Loucy (cell line): Measurements from ENCODE around the gene BABAM2.

Experiments used
- H2AFZ ChIP-seq: fragments of 200-600 bp; sonication (generic); 2 replicates; pipeline ENCODE4 v1.6.0; 2016; ENCODE audit warnings: antibody characterized with exemption, mild to moderate bottlenecking, low read length, moderate library complexity
- H3F3A ChIP-seq: fragments of 200-600 bp; 2 replicates; pipeline ENCODE4 v1.6.0; 2016; ENCODE audit warnings: antibody characterized with exemption, low read depth, mild to moderate bottlenecking
- H3K27me3 ChIP-seq: fragments of 200-600 bp; sonication (generic); 2 replicates; pipeline ENCODE4 v1.6.1; 2014; ENCODE audit warnings: low read length, mild to moderate bottlenecking; ENCODE audit not compliant: insufficient read depth, poor library complexity, severe bottlenecking
- H3K36me3 ChIP-seq: fragments of 200-600 bp; sonication (generic); 2 replicates; pipeline ENCODE4 v1.6.1; 2016; ENCODE audit warnings: low read length; ENCODE audit not compliant: insufficient read depth
- H3K4me1 ChIP-seq: fragments of 200-600 bp; sonication (generic); 2 replicates; pipeline ENCODE4 v1.5.1; 2014; ENCODE audit warnings: low read length, mild to moderate bottlenecking; ENCODE audit not compliant: insufficient read depth, poor library complexity, severe bottlenecking
- H3K4me2 ChIP-seq: fragments of 200-600 bp; sonication (generic); 2 replicates; pipeline ENCODE4 v1.6.0; 2014; ENCODE audit warnings: antibody characterized with exemption, low read length, low read depth, mild to moderate bottlenecking; ENCODE audit not compliant: poor library complexity, severe bottlenecking
- H3K4me3 ChIP-seq: fragments of 200-600 bp; sonication (generic); 2 replicates; pipeline ENCODE4 v1.5.1; 2014; ENCODE audit warnings: low read length, mild to moderate bottlenecking, mixed read lengths; ENCODE audit not compliant: poor library complexity, severe bottlenecking
- H3K79me2 ChIP-seq: fragments of 200-600 bp; sonication (generic); 2 replicates; pipeline ENCODE4 v1.6.1; 2014; ENCODE audit warnings: low read length; ENCODE audit not compliant: insufficient read depth
- H3K9ac ChIP-seq: fragments of 200-600 bp; sonication (generic); 2 replicates; pipeline ENCODE4 v1.6.0; 2014; ENCODE audit warnings: mild to moderate bottlenecking, low read depth, low read length, moderate library complexity; ENCODE audit not compliant: poor library complexity, severe bottlenecking
- H3K9me2 ChIP-seq: fragments of 200-600 bp; sonication (generic); replicated peaks from 2 replicates; pipeline ENCODE4 v1.6.1; 2016; ENCODE audit warnings: low read depth, low read length, mixed read lengths
- H3K9me3 ChIP-seq: fragments of 200-600 bp; sonication (generic); 2 replicates; pipeline ENCODE4 v1.6.1; 2014; ENCODE audit warnings: mild to moderate bottlenecking, antibody characterized with exemption, low read length, low read depth; ENCODE audit not compliant: insufficient read depth
- H4K20me1 ChIP-seq: fragments of 200-600 bp; sonication (generic); 2 replicates; pipeline ENCODE4 v1.6.0; 2014; ENCODE audit warnings: antibody characterized with exemption, low read length, mild to moderate bottlenecking; ENCODE audit not compliant: insufficient read depth, poor library complexity, severe bottlenecking
- EZH2phosphoT487 ChIP-seq: fragments of 200-600 bp; IDR thresholded peaks from 2 replicates; pipeline ENCODE4 v1.6.1; 2018; ENCODE audit warnings: antibody characterized with exemption, mild to moderate bottlenecking, moderate library complexity, borderline replicate concordance
- TF ChIP-seq, protein P1 (sequence below): fragments of 200-600 bp; sonication (generic); conservative IDR thresholded peaks from 2 replicates; pipeline ENCODE4 v1.5.1; 2014; ENCODE audit warnings: mild to moderate bottlenecking, antibody characterized with exemption, low read length

The BABAM2 gene

GRCh38 chr2:28068527-28068926 is 178.0 kb downstream of the BABAM2 start:
- TF ChIP-seq, protein P1, sequence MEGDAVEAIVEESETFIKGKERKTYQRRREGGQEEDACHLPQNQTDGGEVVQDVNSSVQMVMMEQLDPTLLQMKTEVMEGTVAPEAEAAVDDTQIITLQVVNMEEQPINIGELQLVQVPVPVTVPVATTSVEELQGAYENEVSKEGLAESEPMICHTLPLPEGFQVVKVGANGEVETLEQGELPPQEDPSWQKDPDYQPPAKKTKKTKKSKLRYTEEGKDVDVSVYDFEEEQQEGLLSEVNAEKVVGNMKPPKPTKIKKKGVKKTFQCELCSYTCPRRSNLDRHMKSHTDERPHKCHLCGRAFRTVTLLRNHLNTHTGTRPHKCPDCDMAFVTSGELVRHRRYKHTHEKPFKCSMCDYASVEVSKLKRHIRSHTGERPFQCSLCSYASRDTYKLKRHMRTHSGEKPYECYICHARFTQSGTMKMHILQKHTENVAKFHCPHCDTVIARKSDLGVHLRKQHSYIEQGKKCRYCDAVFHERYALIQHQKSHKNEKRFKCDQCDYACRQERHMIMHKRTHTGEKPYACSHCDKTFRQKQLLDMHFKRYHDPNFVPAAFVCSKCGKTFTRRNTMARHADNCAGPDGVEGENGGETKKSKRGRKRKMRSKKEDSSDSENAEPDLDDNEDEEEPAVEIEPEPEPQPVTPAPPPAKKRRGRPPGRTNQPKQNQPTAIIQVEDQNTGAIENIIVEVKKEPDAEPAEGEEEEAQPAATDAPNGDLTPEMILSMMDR = no peak
- no peak for TF ChIP-seq EZH2phosphoT487
- Histone ChIP-seq H4K20me1 (no peaks in the 10 kb centered on the region), H3K27me3 (no peaks in the 10 kb centered on the region)

DNA sequence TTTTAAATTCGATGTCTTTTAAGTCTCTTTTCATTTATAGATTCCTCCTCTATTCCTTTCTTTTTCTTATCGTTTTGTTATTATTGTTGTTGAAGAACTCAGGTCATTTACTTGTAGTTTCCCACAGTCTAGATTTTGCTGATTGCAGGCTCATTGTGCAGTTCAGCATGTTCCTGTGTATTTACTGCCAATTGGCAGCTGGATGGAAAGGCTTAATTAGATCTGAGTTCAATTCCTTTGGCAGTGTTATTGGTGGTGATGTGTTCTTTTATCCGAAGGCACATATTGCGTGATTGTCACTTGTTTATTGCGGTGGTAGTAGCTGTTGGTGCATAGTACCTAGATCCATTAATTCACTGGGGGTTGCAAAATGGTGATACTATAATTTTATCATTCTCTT is 180.7 kb downstream of the BABAM2 start:
- H2AFZ ChIP-seq = no peak overlapping the region

More at GRCh38 chr2:28068527-28068926, 178.0 kb downstream of the BABAM2 start:
- Histone ChIP-seq H3K9me3 (no peaks in the 10 kb centered on the region), H3K79me2 (no peaks in the 10 kb centered on the region), H3K4me2 (no peak overlapping the region), H3K9me2 (no peaks in the 10 kb centered on the region), H3K4me1 (no peaks in the 10 kb centered on the region), H3K36me3 (no peaks in the 10 kb centered on the region), H3K4me3 (no peak overlapping the region), H3K9ac (no peak overlapping the region), H2AFZ (no peak overlapping the region), H3F3A (no peaks in the 10 kb centered on the region)

GRCh38 chr2:28074137-28074536 is 183.6 kb downstream of the BABAM2 start:
- Histone ChIP-seq H3K4me2 (no peak overlapping the region), H3K9me2 (no peaks in the 10 kb centered on the region), H3K4me3 (no peak overlapping the region), H4K20me1 (no peaks in the 10 kb centered on the region), H2AFZ (no peak overlapping the region), H3K79me2 (no peaks in the 10 kb centered on the region), H3K36me3 (no peaks in the 10 kb centered on the region), H3F3A (no peaks in the 10 kb centered on the region), H3K27me3 (no peaks in the 10 kb centered on the region), H3K9me3 (no peaks in the 10 kb centered on the region), H3K9ac (no peak overlapping the region), H3K4me1 (no peaks in the 10 kb centered on the region)
- TF ChIP-seq EZH2phosphoT487 = no peak
- TF ChIP-seq, protein P1 = no peak

More for the DNA sequence above, 180.7 kb downstream of the BABAM2 start:
- TF ChIP-seq, protein P1 = no peak
- no peak for TF ChIP-seq EZH2phosphoT487
- Histone ChIP-seq H3K9me3 (no peaks in the 10 kb centered on the region), H3F3A (no peaks in the 10 kb centered on the region), H3K9ac (no peak overlapping the region), H3K27me3 (no peaks in the 10 kb centered on the region), H3K36me3 (no peaks in the 10 kb centered on the region), H3K4me3 (no peak overlapping the region), H4K20me1 (no peaks in the 10 kb centered on the region), H3K79me2 (no peaks in the 10 kb centered on the region), H3K9me2 (no peaks in the 10 kb centered on the region), H3K4me1 (no peaks in the 10 kb centered on the region), H3K4me2 (no peak overlapping the region)
